ENCODE results near the gene UBE2L3. TPM values are rescaled to one million over a fixed set of nuclear protein-coding genes. Genes with fewer than 3 reads are reported as not detected.
A peak's percentile ranks its signal among the peaks of the same experiment; 100 is the strongest.

The UBE2L3 gene
- total and polyA plus RNA-seq, 2 of the 13 experiments (the other 11 are each of a cell fraction or from before 2014, with no cell fraction given), result 30.2 to 58.1 TPM

- no peak for TF ChIP-seq ZBTB49 (CRISPR knock-in tag; IDR thresholded peaks at IDR 0.05; ENCODE audit: borderline replicate concordance)
- TF ChIP-seq SMARCE1 (IDR thresholded peaks at IDR 0.05; ENCODE audit: borderline replicate concordance), result no peak
- no peak for TF ChIP-seq SSRP1 (CRISPR knock-in tag; IDR thresholded peaks at IDR 0.05)
- peak; percentile 67 for TF ChIP-seq ZNF12 (CRISPR knock-in tag; IDR thresholded peaks at IDR 0.05)
- peak; percentile 86 for TF ChIP-seq ZFP91 (CRISPR knock-in tag; IDR thresholded peaks at IDR 0.05; ENCODE audit: borderline replicate concordance)
- TF ChIP-seq STAT6 (CRISPR knock-in tag; IDR thresholded peaks at IDR 0.05; ENCODE audit: borderline replicate concordance), result peak; percentile 81; the same call in 1 of the 2 replicates
- peak; percentile 92 for TF ChIP-seq DZIP1 (CRISPR knock-in tag; IDR thresholded peaks at IDR 0.05)
- TF ChIP-seq NFKBIZ (CRISPR knock-in tag; IDR thresholded peaks at IDR 0.05), result peak; percentile 97
- TF ChIP-seq ZNF260 (CRISPR knock-in tag; IDR thresholded peaks at IDR 0.05; ENCODE audit: borderline replicate concordance, low read depth), result no peak
- 0 out of 2 replicates have a peak, but pooled peaks have one; percentile 31 for TF ChIP-seq FOSL1 (CRISPR knock-in tag; IDR thresholded peaks at IDR 0.05; ENCODE audit: borderline replicate concordance)
- TF ChIP-seq MED1 (CRISPR knock-in tag; IDR thresholded peaks at IDR 0.05), result peak; percentile 81
- no peak for TF ChIP-seq ZNF234 (CRISPR knock-in tag; conservative IDR thresholded peaks at IDR 0.05)
- TF ChIP-seq FLYWCH1 (CRISPR knock-in tag; IDR thresholded peaks at IDR 0.05), result 0 out of 2 replicates have a peak, but pooled peaks have one; percentile 80
- peak; percentile 46; the same call in 1 of the 2 replicates for TF ChIP-seq ERF (CRISPR knock-in tag; IDR thresholded peaks at IDR 0.05)
- TF ChIP-seq FOXC1 (CRISPR knock-in tag; IDR thresholded peaks at IDR 0.05; ENCODE audit: borderline replicate concordance), result peak; percentile 89
- peak; percentile 91 for TF ChIP-seq ZNF33B (CRISPR knock-in tag; IDR thresholded peaks at IDR 0.05)
- TF ChIP-seq HNRNPLL (IDR thresholded peaks at IDR 0.05; ENCODE audit: low read depth, low read length, poor library complexity, severe bottlenecking), result peak; percentile 30
- no peak for TF ChIP-seq NR2F2 (IDR thresholded peaks at IDR 0.05; ENCODE audit: borderline replicate concordance, low read depth)
- TF ChIP-seq BRCA1 (CRISPR knock-in tag; IDR thresholded peaks at IDR 0.05), result peak; percentile 64
- TF ChIP-seq GATA4 (IDR thresholded peaks at IDR 0.05; ENCODE audit: borderline replicate concordance, low read depth), result 0 out of 2 replicates have a peak, but pooled peaks have one; percentile 65
Measured at GRCh38 chr22:21629255-21630149, 62.0 kb downstream of the UBE2L3 start, which contains the start of gene YDJC (continued).
